Esophagus squamous epithelium (tissue), 5 donors: ENCODE results near the gene HIVEP1. TPM values are rescaled to one million over a fixed set of nuclear protein-coding genes. Genes with fewer than 3 reads are reported as not detected.

Experiments used
- DNase-seq: peaks from one replicate; lab custom pipeline; 2025; lab: John Stamatoyannopoulos, UW
- H3K27ac ChIP-seq, 4 donors: fragments of 200-600 bp; sonication (generic); one replicate each; pipeline ENCODE4 v1.5.1; 2016 to 2019; ENCODE audit warnings: mild to moderate bottlenecking in 1 of 4
- H3K27me3 ChIP-seq, 4 donors: fragments of 200-600 bp; sonication (generic); 1 replicate in 3 of 4; 2 replicates in 1 of 4; pipeline versions ENCODE4 v1.5.1 to v1.6.0; 2017 to 2021; ENCODE audit warnings: antibody characterized with exemption in 1 of 4
- H3K36me3 ChIP-seq, 3 donors: fragments of 200-600 bp; sonication (generic); one replicate each; pipeline ENCODE4 v1.5.1; 2016 to 2019
- H3K4me1 ChIP-seq, 3 donors: fragments of 200-600 bp; sonication (generic); one replicate each; pipeline ENCODE4 v1.5.1; 2017 to 2019
- H3K4me3 ChIP-seq, 4 donors: fragments of 200-600 bp; sonication (generic); 1 replicate in 3 of 4; 2 replicates in 1 of 4; pipeline ENCODE4 v1.5.1; 2016 to 2019; ENCODE audit warnings: mild to moderate bottlenecking in 2 of 4, moderate library complexity in 1 of 4
- H3K9me3 ChIP-seq, 3 donors: fragments of 200-600 bp; sonication (generic); one replicate each; pipeline ENCODE4 v1.5.1; 2016 to 2019
- POLR2A ChIP-seq, 4 donors: fragments of 450-650 bp; IDR thresholded peaks; one replicate each; pipeline ENCODE4 v1.6.1; 2017; ENCODE audit warnings: antibody characterized with exemption in 4 of 4, mild to moderate bottlenecking in 4 of 4, moderate library complexity in 3 of 4
- WGBS, 2 donors: methylation state at CpG; one replicate each; pipeline ENCODE4 v1.1.5; 2018; 5-methylcytosine and 5-hydroxymethylcytosine counted together
- intact Hi-C: fragments of 100-400 bp; cut with DNase I; formaldehyde crosslinking; loops from one replicate; pipeline ENCODE4 v1.15.0; 2022
- total RNA-seq, 4 donors: library from RNA; depleted of rRNA; stranded (reverse); fragments of >200 nt; gene quantifications; one replicate each; pipeline ENCODE4 v1.1.0, GENCODE V29; 2016
- TF ChIP-seq, protein P1 (sequence below), 6 experiments: fragments of 450-650 bp in 4 of 6; fragments of 200-600 bp in 2 of 6; sonication (generic) in 2 of 6; IDR thresholded peaks; one replicate each; pipeline ENCODE4 v1.5.1; 2016 to 2019; ENCODE audit warnings: antibody characterized with exemption in 6 of 6, mild to moderate bottlenecking in 4 of 6, moderate library complexity in 4 of 6
- donor health status: DM: yes; HTN: yes; CAD: no.

Gene HIVEP1
- total RNA-seq, 4 donors from 2014 or later: 11.0 to 22.3 (median 20.7) TPM

DNA sequence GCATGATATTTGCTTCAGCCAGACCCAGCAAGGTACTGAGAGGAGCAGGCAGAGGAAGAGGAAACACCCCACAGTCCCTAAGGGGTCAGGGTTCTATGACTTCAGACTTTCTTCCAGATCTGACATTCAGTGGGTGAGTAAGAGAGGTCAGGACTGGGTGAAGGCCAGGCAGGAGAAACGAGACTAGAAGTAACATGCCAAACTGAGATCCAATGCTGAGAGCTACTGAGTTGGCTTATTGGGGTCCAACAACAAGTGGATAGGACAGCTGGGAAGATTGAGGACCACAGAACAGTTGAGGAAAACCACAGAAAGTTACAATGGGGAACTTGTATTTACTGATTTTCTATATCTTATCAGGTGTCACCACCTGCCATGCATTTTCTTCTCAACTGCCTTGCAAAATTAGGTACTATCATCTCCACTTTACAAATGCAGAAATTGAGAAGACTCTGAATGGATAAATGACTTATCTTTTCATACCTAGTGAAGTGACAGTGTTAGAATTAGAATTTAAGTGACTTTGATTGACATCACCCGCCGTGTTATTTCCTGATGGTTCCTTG is 43.8 kb upstream of the HIVEP1 start:
- Histone ChIP-seq H3K27ac (no peak overlapping the region), H3K27me3 (no peaks in the 10 kb centered on the region), H3K4me1 (peaks cover 0 to 13% (median 11%) of the 10 kb centered on the region in 3 donors), H3K4me3 (no peak overlapping the region), H3K36me3 (no peaks in the 10 kb centered on the region), H3K9me3 (no peaks in the 10 kb centered on the region)
- no peak for DNase-seq
- intact Hi-C loops: no loop called here
- TF ChIP-seq, protein P1, sequence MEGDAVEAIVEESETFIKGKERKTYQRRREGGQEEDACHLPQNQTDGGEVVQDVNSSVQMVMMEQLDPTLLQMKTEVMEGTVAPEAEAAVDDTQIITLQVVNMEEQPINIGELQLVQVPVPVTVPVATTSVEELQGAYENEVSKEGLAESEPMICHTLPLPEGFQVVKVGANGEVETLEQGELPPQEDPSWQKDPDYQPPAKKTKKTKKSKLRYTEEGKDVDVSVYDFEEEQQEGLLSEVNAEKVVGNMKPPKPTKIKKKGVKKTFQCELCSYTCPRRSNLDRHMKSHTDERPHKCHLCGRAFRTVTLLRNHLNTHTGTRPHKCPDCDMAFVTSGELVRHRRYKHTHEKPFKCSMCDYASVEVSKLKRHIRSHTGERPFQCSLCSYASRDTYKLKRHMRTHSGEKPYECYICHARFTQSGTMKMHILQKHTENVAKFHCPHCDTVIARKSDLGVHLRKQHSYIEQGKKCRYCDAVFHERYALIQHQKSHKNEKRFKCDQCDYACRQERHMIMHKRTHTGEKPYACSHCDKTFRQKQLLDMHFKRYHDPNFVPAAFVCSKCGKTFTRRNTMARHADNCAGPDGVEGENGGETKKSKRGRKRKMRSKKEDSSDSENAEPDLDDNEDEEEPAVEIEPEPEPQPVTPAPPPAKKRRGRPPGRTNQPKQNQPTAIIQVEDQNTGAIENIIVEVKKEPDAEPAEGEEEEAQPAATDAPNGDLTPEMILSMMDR (IDR thresholded peaks at IDR 0.05): no peak
- TF ChIP-seq POLR2A (IDR thresholded peaks at IDR 0.05): no peak
- 53 to 82% methylated on average over 3 of the region's 3 CpGs for WGBS, 2 donors

DNA sequence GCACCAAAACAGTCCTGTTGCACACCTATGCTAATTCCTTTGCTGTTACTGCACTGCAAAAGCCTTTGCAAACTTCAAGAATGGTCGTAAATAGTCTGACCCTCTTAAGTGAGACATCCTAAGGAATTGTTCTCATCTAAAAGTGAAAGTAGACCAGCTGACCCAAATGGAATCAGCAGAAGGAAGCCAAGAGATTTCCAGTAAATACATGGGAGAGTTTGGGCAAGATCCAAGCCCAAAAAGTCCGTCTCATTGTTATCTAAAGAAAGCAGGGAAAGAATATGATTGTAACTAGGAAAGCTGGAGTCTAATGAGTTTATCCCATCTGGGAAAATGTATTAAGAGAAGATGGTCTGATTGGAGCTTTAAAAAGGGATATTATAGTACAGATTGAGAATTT is 43.0 kb upstream of the HIVEP1 start:
- peak overlapping the region in 1 of 4 donors; percentile 38 for H3K4me3 ChIP-seq
- peak overlapping the region in 2 of 4 donors; percentile 16 to 33 for H3K27ac ChIP-seq
- TF ChIP-seq, protein P1 (IDR thresholded peaks at IDR 0.05): no peak
- TF ChIP-seq POLR2A (IDR thresholded peaks at IDR 0.05): no peak
- 16 to 43% methylated on average over 2 of the region's 2 CpGs for WGBS, 2 donors
- H3K9me3 ChIP-seq: no peaks in the 10 kb centered on the region
- H3K27me3 ChIP-seq: no peaks in the 10 kb centered on the region
- DNase-seq: no peak
- H3K4me1 ChIP-seq: peaks cover 0 to 13% (median 11%) of the 10 kb centered on the region in 3 donors
- intact Hi-C loops: no loop called here
- H3K36me3 ChIP-seq: no peaks in the 10 kb centered on the region

DNA sequence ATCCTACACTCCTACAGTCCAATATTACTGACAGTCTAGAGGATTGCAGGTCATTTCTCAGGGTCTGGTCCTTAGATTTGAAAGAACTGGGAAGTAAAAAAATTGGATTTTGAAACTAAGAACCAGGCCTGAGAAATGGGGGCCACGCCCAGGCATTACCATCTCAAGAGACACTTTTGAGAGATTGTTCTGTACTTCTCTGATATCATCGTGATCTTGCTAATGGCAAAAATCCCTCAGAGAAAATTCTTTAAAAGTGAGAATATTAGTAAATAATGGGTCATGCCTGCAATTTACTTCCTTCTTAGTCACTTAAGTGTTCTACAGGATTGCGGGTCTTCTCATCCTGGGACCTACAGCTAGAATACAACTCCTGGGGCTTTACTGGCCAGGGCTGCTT is 42.0 kb upstream of the HIVEP1 start:
- Histone ChIP-seq H3K9me3 (no peaks in the 10 kb centered on the region), H3K36me3 (no peaks in the 10 kb centered on the region), H3K4me1 (peaks cover 0 to 13% (median 11%) of the 10 kb centered on the region in 3 donors), H3K4me3 (no peak overlapping the region), H3K27ac (no peak overlapping the region), H3K27me3 (no peaks in the 10 kb centered on the region)
- 93 to 94% methylated on average over 3 of the region's 3 CpGs for WGBS, 2 donors
- TF ChIP-seq, protein P1 (IDR thresholded peaks at IDR 0.05): no peak
- no peak for TF ChIP-seq POLR2A (IDR thresholded peaks at IDR 0.05)
- intact Hi-C loops: no loop called here
- DNase-seq: no peak

DNA sequence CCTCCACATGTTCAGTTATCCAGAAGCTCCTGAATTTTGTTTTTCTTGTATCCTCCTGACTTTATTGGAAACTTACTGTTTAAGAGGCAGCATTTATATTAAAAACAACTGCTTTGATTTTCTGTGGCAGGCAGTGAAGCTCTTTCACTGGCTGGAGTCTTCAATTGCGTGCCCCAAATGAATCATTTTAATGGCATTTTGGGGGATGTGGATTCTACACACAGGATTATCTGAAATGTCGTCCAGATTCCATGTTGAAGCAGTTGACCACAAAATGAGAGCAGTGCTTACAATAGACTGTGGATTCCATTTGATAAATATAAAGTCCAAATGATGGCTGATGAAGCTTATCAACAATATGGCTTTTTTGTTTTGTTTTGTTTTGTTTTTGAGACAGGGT is 41.0 kb upstream of the HIVEP1 start:
- no peak overlapping the region for H3K27ac ChIP-seq
- no peaks in the 10 kb centered on the region for H3K9me3 ChIP-seq
- H3K4me1 ChIP-seq: peaks cover 0 to 19% (median 11%) of the 10 kb centered on the region in 3 donors
- intact Hi-C loops: no loop called here
- 69 to 75% methylated on average over 2 of the region's 2 CpGs for WGBS, 2 donors
- H3K4me3 ChIP-seq: no peak overlapping the region
- no peaks in the 10 kb centered on the region for H3K27me3 ChIP-seq
- no peak for TF ChIP-seq POLR2A (IDR thresholded peaks at IDR 0.05)
- TF ChIP-seq, protein P1 (IDR thresholded peaks at IDR 0.05): no peak
- no peaks in the 10 kb centered on the region for H3K36me3 ChIP-seq
- DNase-seq: no peak

DNA sequence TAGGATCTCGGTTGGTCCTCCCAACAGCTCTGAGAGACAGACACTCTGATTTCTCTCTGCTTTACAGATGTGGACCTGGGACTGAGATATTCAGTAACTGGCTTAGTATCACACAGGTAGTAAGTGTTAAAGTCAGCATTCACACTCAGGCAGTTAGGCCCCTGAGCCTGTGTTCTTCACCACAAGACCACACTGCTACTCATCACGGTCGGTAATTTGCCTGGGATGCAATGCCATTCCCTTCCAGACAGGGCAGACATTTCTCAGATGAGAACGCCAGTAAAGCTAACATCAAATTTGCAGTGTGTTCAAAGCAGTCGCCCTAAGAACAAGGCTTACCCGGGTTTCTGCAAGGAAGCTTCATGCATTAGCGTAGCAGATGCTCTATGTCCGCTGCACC is 39.8 kb upstream of the HIVEP1 start:
- no peak for DNase-seq
- Histone ChIP-seq H3K36me3 (no peaks in the 10 kb centered on the region), H3K4me1 (peaks cover 0 to 29% (median 11%) of the 10 kb centered on the region in 3 donors), H3K4me3 (no peak overlapping the region), H3K9me3 (no peaks in the 10 kb centered on the region), H3K27ac (no peak overlapping the region), H3K27me3 (no peaks in the 10 kb centered on the region)
- WGBS, 2 donors: 86% methylated on average over 5 to 8 of the region's 8 CpGs
- intact Hi-C loops: no loop called here
- TF ChIP-seq, protein P1 (IDR thresholded peaks at IDR 0.05): no peak
- no peak for TF ChIP-seq POLR2A (IDR thresholded peaks at IDR 0.05)
